Hepatocyte (in vitro differentiated cells): ENCODE measurements around the gene GLS2.

Experiments
- CTCF ChIP-seq: fragments of 200-600 bp; sonication (generic); IDR thresholded peaks from 2 replicates; pipeline ENCODE4 v1.5.1; 2016; ENCODE audit warnings: antibody characterized with exemption, mild to moderate bottlenecking; ENCODE audit not compliant: poor library complexity
- EZH2 ChIP-seq: fragments of 200-600 bp; sonication (generic); IDR thresholded peaks from 2 replicates; pipeline ENCODE4 v1.6.1; 2016; ENCODE audit warnings: antibody characterized with exemption, mild to moderate bottlenecking, borderline replicate concordance
- EZH2phosphoT487 ChIP-seq: fragments of 200-600 bp; sonication (generic); IDR thresholded peaks from one replicate; pipeline ENCODE4 v1.6.1; 2018; ENCODE audit warnings: antibody characterized with exemption, mild to moderate bottlenecking, low read depth, moderate library complexity; ENCODE audit not compliant: unreplicated experiment, severe bottlenecking

DNA sequence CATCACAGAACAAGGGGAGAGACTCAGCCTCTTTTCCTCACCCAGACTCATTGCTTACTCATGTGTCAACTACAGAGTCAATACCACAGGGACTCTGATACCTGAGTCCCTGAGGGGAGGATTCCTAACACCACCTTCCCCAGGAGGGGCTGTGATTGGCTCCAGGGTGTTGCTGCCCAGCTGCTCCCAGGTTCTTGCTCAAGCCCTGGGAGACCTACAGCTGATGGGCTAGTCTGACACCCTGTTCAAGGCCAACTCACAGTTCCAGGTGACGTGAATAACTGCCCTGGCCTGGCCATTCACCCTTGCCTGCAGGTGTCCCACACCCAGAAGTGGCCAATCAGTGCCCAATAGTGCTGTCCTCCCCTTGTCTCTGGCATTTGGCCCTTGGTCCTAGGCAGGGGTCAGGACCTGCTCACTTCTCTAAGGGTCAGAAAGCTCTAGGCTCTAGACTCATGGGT lies 11.0 kb downstream of the GLS2 start:
- TF ChIP-seq CTCF (no peak), EZH2 (no peak), EZH2phosphoT487 (no peak)
